Activated CD4-positive, alpha-beta T cell treated with anti-CD3 and anti-CD28 coated beads for 36 hours (primary cell): Measurements from ENCODE around the gene ABCA5. TPM values are rescaled to one million over a fixed set of nuclear protein-coding genes. Genes with fewer than 3 reads are reported as not detected.

Source experiments
- ATAC-seq: fragments of 200-7000 bp; cut with Tn5 transposase; one replicate; pipeline ENCODE4 v1.10.0; 2021; ENCODE audit warnings: mild to moderate bottlenecking, moderate library complexity
- CTCF ChIA-PET: fragments of 350-600 bp; sonication (Branson Sonifier 250); formaldehyde crosslinking; loops from one replicate; lab custom pipeline; 2021; ENCODE audit warnings: antibody characterized with exemption; lab: Charles Lee
- POLR2A ChIA-PET: fragments of 350-600 bp; sonication (Branson Sonifier 250); formaldehyde crosslinking; loops from one replicate; lab custom pipeline; 2021; ENCODE audit warnings: antibody characterized with exemption, inconsistent platforms; lab: Charles Lee
- DNase-seq: peaks from one replicate; pipeline ENCODE4 v3.0.0-alpha.2; 2020
- H3K27ac Mint-ChIP-seq: one replicate; pipeline ENCODE4 v1.8.0; 2021; ENCODE audit warnings: mixed read lengths
- H3K27me3 Mint-ChIP-seq: one replicate; pipeline ENCODE4 v1.8.0; 2021; ENCODE audit warnings: mixed read lengths
- H3K36me3 Mint-ChIP-seq: one replicate; pipeline ENCODE4 v1.8.0; 2021; ENCODE audit warnings: low read depth, mixed read lengths
- H3K4me1 Mint-ChIP-seq: one replicate; pipeline ENCODE4 v1.8.0; 2021; ENCODE audit warnings: mixed read lengths
- H3K4me3 Mint-ChIP-seq: one replicate; pipeline ENCODE4 v1.8.0; 2021; ENCODE audit warnings: mild to moderate bottlenecking, moderate library complexity, mixed read lengths
- H3K9me3 Mint-ChIP-seq: one replicate; pipeline ENCODE4 v1.8.0; 2021; ENCODE audit warnings: low read depth, mixed read lengths
- intact Hi-C, 2 experiments: fragments of 100-400 bp; cut with DNase I in 1 of 2; cut with micrococcal nuclease in 1 of 2; formaldehyde crosslinking; loops; one replicate each; pipeline versions ENCODE4 v1.14.2 to v1.15.1; 2022 to 2024; cut with DNase I, micrococcal nuclease
- total RNA-seq, 2 experiments: library from RNA; stranded (reverse); gene quantifications; one replicate each; pipeline ENCODE4 v1.2.3, GENCODE V29; 2021

The ABCA5 gene, protein sequence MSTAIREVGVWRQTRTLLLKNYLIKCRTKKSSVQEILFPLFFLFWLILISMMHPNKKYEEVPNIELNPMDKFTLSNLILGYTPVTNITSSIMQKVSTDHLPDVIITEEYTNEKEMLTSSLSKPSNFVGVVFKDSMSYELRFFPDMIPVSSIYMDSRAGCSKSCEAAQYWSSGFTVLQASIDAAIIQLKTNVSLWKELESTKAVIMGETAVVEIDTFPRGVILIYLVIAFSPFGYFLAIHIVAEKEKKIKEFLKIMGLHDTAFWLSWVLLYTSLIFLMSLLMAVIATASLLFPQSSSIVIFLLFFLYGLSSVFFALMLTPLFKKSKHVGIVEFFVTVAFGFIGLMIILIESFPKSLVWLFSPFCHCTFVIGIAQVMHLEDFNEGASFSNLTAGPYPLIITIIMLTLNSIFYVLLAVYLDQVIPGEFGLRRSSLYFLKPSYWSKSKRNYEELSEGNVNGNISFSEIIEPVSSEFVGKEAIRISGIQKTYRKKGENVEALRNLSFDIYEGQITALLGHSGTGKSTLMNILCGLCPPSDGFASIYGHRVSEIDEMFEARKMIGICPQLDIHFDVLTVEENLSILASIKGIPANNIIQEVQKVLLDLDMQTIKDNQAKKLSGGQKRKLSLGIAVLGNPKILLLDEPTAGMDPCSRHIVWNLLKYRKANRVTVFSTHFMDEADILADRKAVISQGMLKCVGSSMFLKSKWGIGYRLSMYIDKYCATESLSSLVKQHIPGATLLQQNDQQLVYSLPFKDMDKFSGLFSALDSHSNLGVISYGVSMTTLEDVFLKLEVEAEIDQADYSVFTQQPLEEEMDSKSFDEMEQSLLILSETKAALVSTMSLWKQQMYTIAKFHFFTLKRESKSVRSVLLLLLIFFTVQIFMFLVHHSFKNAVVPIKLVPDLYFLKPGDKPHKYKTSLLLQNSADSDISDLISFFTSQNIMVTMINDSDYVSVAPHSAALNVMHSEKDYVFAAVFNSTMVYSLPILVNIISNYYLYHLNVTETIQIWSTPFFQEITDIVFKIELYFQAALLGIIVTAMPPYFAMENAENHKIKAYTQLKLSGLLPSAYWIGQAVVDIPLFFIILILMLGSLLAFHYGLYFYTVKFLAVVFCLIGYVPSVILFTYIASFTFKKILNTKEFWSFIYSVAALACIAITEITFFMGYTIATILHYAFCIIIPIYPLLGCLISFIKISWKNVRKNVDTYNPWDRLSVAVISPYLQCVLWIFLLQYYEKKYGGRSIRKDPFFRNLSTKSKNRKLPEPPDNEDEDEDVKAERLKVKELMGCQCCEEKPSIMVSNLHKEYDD (N-terminal part only)
- 10 to 100 TPM; 14.4 to 15.1 TPM for total RNA-seq

GRCh38 chr17:69327060-69327831 lies at the start of gene ABCA5:
Gene ABCA5, minus strand, starts transcription at chr17:69327133. Its CDS starts 12,718 bp downstream, at chr17:69314415.
- H3K36me3 Mint-ChIP-seq = peaks cover 4% of the 10 kb centered on the region
- POLR2A ChIA-PET = interaction anchor here (0.7 to 1.7 kb wide), 2 partner anchors 68 to 88 kb away, joined by 4 read pairs; partner anchors contain the start of gene MAP2K6
- intact Hi-C loops = loop anchor here (1.0 to 10.0 kb wide), 10 partner anchors 87 to 1502 kb away; partner anchors contain the start of genes MAP2K6 (in 2 of the 2), PRKAR1A (in 2 of the 2), BPTF (in 1 of the 2) and KPNA2 (in 1 of the 2)

DNA sequence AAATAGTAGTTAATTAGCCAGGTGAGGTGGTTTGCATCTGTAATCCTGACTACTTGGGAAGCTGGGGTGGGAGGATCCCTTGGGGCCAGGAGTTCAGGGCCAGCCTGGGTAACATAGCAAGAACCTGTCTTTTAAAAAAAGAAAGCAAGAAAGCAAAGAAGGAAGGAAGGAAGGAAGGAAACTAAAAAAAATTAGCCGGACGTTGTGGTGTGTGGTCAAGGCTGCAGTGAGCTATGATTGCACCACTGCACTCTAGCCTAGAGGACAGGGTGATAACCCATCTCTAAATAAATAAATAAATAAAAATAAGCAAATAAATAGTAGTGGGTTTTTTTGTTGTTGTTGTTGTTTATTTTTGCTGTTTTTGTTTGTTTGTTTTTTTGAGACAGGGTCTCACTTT lies 48.3 kb upstream of the ABCA5 start:
- Mint-ChIP-seq H3K27me3 (no peaks in the 10 kb centered on the region), H3K9me3 (no peaks in the 10 kb centered on the region), H3K27ac (no peak overlapping the region), H3K36me3 (no peaks in the 10 kb centered on the region), H3K4me3 (no peak overlapping the region), H3K4me1 (no peaks in the 10 kb centered on the region)
- no peak for ATAC-seq
- intact Hi-C loops = no loop called here
- POLR2A ChIA-PET = interaction anchor here (0.6 kb wide), 1 partner anchor 26 kb away, joined by 4 read pairs; no protein-coding TSS in a partner anchor
- CTCF ChIA-PET = interaction anchor here (0.6 kb wide), 1 partner anchor 680 kb away, joined by 3 read pairs; no protein-coding TSS in a partner anchor
- DNase-seq = no peak

More at GRCh38 chr17:69327060-69327831, at the start of gene ABCA5:
- Mint-ChIP-seq H3K9me3 (peaks cover 13% of the 10 kb centered on the region), H3K4me1 (peaks cover 43% of the 10 kb centered on the region), H3K4me3 (peak within 1 kb of the TSS; percentile 95), H3K27ac (peak within 1 kb of the TSS; percentile 97), H3K27me3 (peaks cover 2% of the 10 kb centered on the region)
- CTCF ChIA-PET = interaction anchor here (0.7 to 1.7 kb wide), 5 partner anchors 8 to 111 kb away, joined by 3 to 10 read pairs (median 4); no protein-coding TSS in a partner anchor
- DNase-seq (peak; percentile 92), ATAC-seq (peak; percentile 98)

GRCh38 chr17:69373069-69373468 lies 46.1 kb upstream of the ABCA5 start:
- ATAC-seq = no peak
- no peaks in the 10 kb centered on the region for H3K4me1 Mint-ChIP-seq
- no peaks in the 10 kb centered on the region for H3K36me3 Mint-ChIP-seq
- H3K27ac Mint-ChIP-seq = no peak overlapping the region
- no peak overlapping the region for H3K4me3 Mint-ChIP-seq
- intact Hi-C loops = no loop called here
- CTCF ChIA-PET = no interaction called here
- DNase-seq = no peak
- POLR2A ChIA-PET = no interaction called here
- H3K27me3 Mint-ChIP-seq = peaks cover 4% of the 10 kb centered on the region
- no peaks in the 10 kb centered on the region for H3K9me3 Mint-ChIP-seq

DNA sequence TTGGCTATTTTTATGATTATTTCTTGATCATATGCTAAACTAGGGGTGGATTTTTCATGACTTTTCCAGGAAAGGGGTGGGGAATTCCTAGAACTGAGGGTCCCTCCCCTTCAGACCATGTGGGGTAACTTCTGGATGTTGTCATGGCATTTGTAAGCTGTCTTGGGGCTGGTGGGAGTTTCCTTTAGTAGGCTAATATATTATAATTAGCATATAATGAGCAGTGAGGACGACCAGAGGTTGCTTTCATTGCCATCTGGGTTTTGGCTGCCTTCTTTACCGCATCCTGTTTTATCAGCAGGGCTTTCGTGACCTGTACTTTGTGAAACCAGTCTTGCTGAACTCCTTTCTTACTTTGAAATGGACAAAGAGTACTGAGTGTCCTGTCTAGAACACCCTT lies 40.4 kb upstream of the ABCA5 start:
- ChIA-PET POLR2A (no interaction called here), CTCF (no interaction called here)
- no peak overlapping the region for H3K27ac Mint-ChIP-seq
- H3K36me3 Mint-ChIP-seq = no peaks in the 10 kb centered on the region
- H3K4me1 Mint-ChIP-seq = no peaks in the 10 kb centered on the region
- intact Hi-C loops = no loop called here
- DNase-seq (no peak), ATAC-seq (no peak)
- peaks cover 5% of the 10 kb centered on the region for H3K27me3 Mint-ChIP-seq
- H3K4me3 Mint-ChIP-seq = no peak overlapping the region
- H3K9me3 Mint-ChIP-seq = no peaks in the 10 kb centered on the region

GRCh38 chr17:69363488-69364210 lies 36.7 kb upstream of the ABCA5 start:
- ChIA-PET POLR2A (no interaction called here), CTCF (no interaction called here)
- H3K4me3 Mint-ChIP-seq = no peak overlapping the region
- H3K4me1 Mint-ChIP-seq = no peaks in the 10 kb centered on the region
- H3K36me3 Mint-ChIP-seq = no peaks in the 10 kb centered on the region
- H3K27ac Mint-ChIP-seq = no peak overlapping the region
- no peak for ATAC-seq
- no peak for DNase-seq
- H3K27me3 Mint-ChIP-seq = peaks cover 6% of the 10 kb centered on the region
- intact Hi-C loops = no loop called here
- no peaks in the 10 kb centered on the region for H3K9me3 Mint-ChIP-seq

DNA sequence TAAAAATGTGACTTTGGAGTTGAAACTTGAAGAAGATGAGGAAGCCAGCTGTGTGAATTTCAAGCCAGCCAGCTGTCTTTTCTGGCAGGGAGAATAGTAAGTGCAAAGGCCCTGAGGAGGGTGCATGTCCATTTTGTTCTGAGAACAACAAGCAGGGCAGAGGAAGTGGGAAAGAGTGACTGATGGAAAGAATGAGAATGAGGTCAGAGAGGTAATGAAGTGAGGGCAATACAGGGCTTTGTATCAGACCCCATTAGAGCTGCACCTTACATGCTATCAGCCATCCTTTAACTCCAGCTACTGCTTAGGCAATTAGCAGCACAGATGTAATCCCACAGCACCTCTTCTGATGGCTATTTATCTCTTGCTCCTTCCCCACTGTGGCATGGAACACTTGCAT lies 34.2 kb upstream of the ABCA5 start:
- H3K27me3 Mint-ChIP-seq = peaks cover 2% of the 10 kb centered on the region
- ChIA-PET POLR2A (no interaction called here), CTCF (interaction anchor here (0.6 to 1.9 kb wide), 5 partner anchors 9 to 162 kb away, joined by 3 to 7 read pairs (median 4); no protein-coding TSS in a partner anchor)

DNA sequence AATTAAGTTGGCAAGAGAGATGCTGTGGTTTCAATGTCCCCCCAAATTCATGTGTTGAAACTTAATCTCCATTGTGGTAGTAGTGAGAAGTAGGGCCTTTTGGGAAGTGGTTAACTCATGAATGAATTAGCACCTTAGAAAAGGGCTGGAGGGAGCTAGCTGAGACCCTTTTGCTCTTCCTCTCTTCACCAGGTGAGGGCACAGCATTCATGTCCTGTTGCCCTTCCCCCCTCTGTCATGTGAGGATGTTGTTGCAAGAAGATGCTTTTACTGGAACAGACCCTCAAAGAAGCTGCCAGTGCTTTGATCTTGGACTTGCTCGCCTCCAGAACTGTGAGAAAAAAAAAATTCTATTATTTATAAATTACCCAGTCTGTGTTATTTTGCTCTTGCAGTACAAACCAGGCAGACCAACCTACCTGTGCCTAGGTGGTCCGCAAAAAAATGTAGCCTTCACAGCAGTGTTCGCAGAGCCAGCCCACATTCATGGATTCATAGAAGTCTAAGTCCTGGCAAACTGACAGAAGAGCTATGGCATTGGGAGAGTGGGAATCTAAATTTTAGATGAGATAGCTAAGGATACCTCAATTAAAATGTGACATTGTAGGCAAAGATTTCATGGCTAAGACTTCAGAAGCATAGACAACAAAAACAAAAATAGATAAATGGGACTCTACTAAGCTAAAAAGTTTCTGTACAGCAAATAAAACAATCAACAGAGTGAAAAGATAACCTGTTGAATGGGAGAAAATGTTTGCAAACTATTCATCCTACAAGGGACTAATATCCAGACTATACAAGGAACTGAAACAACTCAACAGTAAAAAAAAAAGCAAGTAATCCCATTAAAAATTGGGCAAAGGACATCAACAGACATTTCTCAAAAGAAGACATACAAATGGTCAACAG lies 32.0 kb upstream of the ABCA5 start:
- Mint-ChIP-seq H3K27ac (no peak overlapping the region), H3K4me3 (no peak overlapping the region), H3K36me3 (no peaks in the 10 kb centered on the region), H3K9me3 (no peaks in the 10 kb centered on the region), H3K27me3 (peaks cover 7% of the 10 kb centered on the region), H3K4me1 (no peaks in the 10 kb centered on the region)
- peak; percentile 44 for ATAC-seq
- CTCF ChIA-PET = interaction anchor here (1.5 kb wide), 2 partner anchors 38 to 166 kb away, joined by 3 to 6 read pairs; no protein-coding TSS in a partner anchor
- DNase-seq = peak; percentile 18
- intact Hi-C loops = loop anchor here in 1 of 2 experiments (2.0 kb wide), 1 partner anchor 166 kb away; no protein-coding TSS in a partner anchor
- POLR2A ChIA-PET = no interaction called here

More for the DNA sequence above, 34.2 kb upstream of the ABCA5 start:
- intact Hi-C loops = no loop called here
- no peak for ATAC-seq
- H3K36me3 Mint-ChIP-seq = no peaks in the 10 kb centered on the region
- H3K4me1 Mint-ChIP-seq = no peaks in the 10 kb centered on the region
- H3K9me3 Mint-ChIP-seq = no peaks in the 10 kb centered on the region
- DNase-seq = no peak
- H3K4me3 Mint-ChIP-seq = no peak overlapping the region
- no peak overlapping the region for H3K27ac Mint-ChIP-seq

DNA sequence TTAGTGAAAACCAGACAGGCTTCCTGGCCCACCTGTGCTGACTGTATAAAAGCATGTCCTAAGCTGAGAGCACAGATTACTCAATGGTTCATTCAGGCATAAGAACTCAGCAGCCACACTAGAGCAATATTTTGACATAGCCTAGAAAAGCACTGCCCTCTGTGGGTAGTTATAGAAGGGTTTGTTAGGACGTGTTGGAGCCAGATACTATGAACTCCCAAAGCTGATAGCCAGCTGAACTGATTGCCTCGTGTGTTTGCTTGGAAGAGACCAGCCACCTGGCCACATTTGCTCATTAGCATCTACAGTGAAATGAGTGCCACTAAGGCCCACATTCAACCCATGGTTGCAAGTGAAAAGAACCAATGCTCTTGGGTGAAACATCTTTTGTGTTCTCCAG lies 30.8 kb upstream of the ABCA5 start:
- H3K4me3 Mint-ChIP-seq = no peak overlapping the region
- ATAC-seq (no peak), DNase-seq (no peak)
- intact Hi-C loops = loop anchor here in 1 of 2 experiments (2.0 kb wide), 1 partner anchor 167 kb away; no protein-coding TSS in a partner anchor
- H3K4me1 Mint-ChIP-seq = no peaks in the 10 kb centered on the region
- no peaks in the 10 kb centered on the region for H3K36me3 Mint-ChIP-seq
- ChIA-PET POLR2A (no interaction called here), CTCF (no interaction called here)
- peaks cover 8% of the 10 kb centered on the region for H3K27me3 Mint-ChIP-seq
- no peaks in the 10 kb centered on the region for H3K9me3 Mint-ChIP-seq
- no peak overlapping the region for H3K27ac Mint-ChIP-seq

GRCh38 chr17:69356625-69357024 lies 29.7 kb upstream of the ABCA5 start:
- no peaks in the 10 kb centered on the region for H3K36me3 Mint-ChIP-seq
- POLR2A ChIA-PET = no interaction called here
- intact Hi-C loops = no loop called here
- peaks cover 8% of the 10 kb centered on the region for H3K27me3 Mint-ChIP-seq
- ATAC-seq = no peak
- no peak overlapping the region for H3K27ac Mint-ChIP-seq
- no peaks in the 10 kb centered on the region for H3K4me1 Mint-ChIP-seq
- H3K9me3 Mint-ChIP-seq = no peaks in the 10 kb centered on the region
- DNase-seq = no peak
- no peak overlapping the region for H3K4me3 Mint-ChIP-seq
- CTCF ChIA-PET = interaction anchor here (0.5 to 0.6 kb wide), 2 partner anchors 20 to 673 kb away, joined by 3 read pairs; no protein-coding TSS in a partner anchor
